IPS-18c (cell line): ENCODE measurements around the gene UAP1.

Source experiments
- H3K4me3 ChIP-seq: 2 replicates; pipeline ENCODE4 v1.7.0; 2013; ENCODE audit warnings: low read depth, mild to moderate bottlenecking, low read length, moderate library complexity; ENCODE audit not compliant: insufficient read depth
- H3K9me3 ChIP-seq: one replicate; pipeline ENCODE4 v1.6.1; 2013; ENCODE audit warnings: mild to moderate bottlenecking, low read length, moderate library complexity; ENCODE audit not compliant: control insufficient read depth, insufficient read depth

The UAP1 gene

GRCh38 chr1:162629651-162630050, 68.1 kb downstream of the UAP1 start:
- H3K4me3 ChIP-seq, result no peak overlapping the region
- no peaks in the 10 kb centered on the region for H3K9me3 ChIP-seq

- Histone ChIP-seq H3K9me3 (no peaks in the 10 kb centered on the region), H3K4me3 (no peak overlapping the region)
Measured at GRCh38 chr1:162631546-162632191, 70.1 kb downstream of the UAP1 start.

- Histone ChIP-seq H3K4me3 (peak within 1 kb of the TSS; percentile 15; the same call in 1 of the 2 replicates), H3K9me3 (no peaks in the 10 kb centered on the region)
Measured at GRCh38 chr1:162632217-162632666, 70.7 kb downstream of the UAP1 start, which contains the start of gene DDR2. TSS of gene DDR2 (plus strand) at chr1:162632464. CDS start at chr1:162719064, 86,600 bp downstream.

GRCh38 chr1:162632698-162633080, 71.2 kb downstream of the UAP1 start:
- no peak overlapping the region for H3K4me3 ChIP-seq
- H3K9me3 ChIP-seq, result no peaks in the 10 kb centered on the region

- Histone ChIP-seq H3K4me3 (peak overlapping the region; percentile 15; the same call in 1 of the 2 replicates), H3K9me3 (no peaks in the 10 kb centered on the region)
Measured at GRCh38 chr1:162633081-162633762, 71.7 kb downstream of the UAP1 start.

- H3K4me3 ChIP-seq, result no peak overlapping the region
Measured at GRCh38 chr1:162635418-162635817, 73.9 kb downstream of the UAP1 start.

GRCh38 chr1:162639718-162640117, 78.2 kb downstream of the UAP1 start:
- no peak overlapping the region for H3K4me3 ChIP-seq
- H3K9me3 ChIP-seq, result no peaks in the 10 kb centered on the region

More at GRCh38 chr1:162635418-162635817, 73.9 kb downstream of the UAP1 start:
- H3K9me3 ChIP-seq, result no peaks in the 10 kb centered on the region

- H3K4me3 ChIP-seq, result no peak overlapping the region
- no peaks in the 10 kb centered on the region for H3K9me3 ChIP-seq
Measured at GRCh38 chr1:162641114-162641513, 79.6 kb downstream of the UAP1 start.

- Histone ChIP-seq H3K4me3 (no peak overlapping the region), H3K9me3 (no peaks in the 10 kb centered on the region)
Measured at GRCh38 chr1:162644986-162645314, 83.4 kb downstream of the UAP1 start.

- no peak overlapping the region for H3K4me3 ChIP-seq
- no peaks in the 10 kb centered on the region for H3K9me3 ChIP-seq
Measured at GRCh38 chr1:162645666-162646065, 84.1 kb downstream of the UAP1 start.

- no peaks in the 10 kb centered on the region for H3K9me3 ChIP-seq
- no peak overlapping the region for H3K4me3 ChIP-seq
Measured at GRCh38 chr1:162649583-162649982, 88.1 kb downstream of the UAP1 start.
